Embryonic facial prominence (tissue), 1 donor: ENCODE measurements around the gene DEPDC5.

ENCODE experiments used
- DNase-seq: peaks from one replicate; pipeline ENCODE4 v3.0.0-alpha.2; 2016; ENCODE audit errors: extremely low spot score

DEPDC5 gene

DNA sequence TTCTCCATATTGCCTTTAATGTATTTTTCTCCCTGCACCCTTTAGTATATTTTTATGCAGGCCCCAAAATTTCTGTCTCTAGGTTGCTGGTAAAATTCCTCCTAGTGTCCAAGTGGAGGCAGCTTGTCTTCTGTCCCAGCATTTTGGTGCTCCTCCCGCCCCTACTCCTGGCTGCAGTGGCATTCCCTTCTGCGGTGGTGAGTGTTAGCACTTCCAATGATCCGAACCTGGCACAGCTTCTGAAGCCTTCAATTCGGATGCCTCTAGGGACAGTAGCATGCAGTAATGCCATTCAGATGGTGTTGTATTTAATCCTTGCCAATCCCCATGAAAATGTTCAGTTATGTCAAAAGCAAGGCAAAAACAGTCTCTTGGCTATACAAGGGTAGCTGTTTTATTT is 196.4 kb downstream of the DEPDC5 start:
- DNase-seq = no peak

DNA sequence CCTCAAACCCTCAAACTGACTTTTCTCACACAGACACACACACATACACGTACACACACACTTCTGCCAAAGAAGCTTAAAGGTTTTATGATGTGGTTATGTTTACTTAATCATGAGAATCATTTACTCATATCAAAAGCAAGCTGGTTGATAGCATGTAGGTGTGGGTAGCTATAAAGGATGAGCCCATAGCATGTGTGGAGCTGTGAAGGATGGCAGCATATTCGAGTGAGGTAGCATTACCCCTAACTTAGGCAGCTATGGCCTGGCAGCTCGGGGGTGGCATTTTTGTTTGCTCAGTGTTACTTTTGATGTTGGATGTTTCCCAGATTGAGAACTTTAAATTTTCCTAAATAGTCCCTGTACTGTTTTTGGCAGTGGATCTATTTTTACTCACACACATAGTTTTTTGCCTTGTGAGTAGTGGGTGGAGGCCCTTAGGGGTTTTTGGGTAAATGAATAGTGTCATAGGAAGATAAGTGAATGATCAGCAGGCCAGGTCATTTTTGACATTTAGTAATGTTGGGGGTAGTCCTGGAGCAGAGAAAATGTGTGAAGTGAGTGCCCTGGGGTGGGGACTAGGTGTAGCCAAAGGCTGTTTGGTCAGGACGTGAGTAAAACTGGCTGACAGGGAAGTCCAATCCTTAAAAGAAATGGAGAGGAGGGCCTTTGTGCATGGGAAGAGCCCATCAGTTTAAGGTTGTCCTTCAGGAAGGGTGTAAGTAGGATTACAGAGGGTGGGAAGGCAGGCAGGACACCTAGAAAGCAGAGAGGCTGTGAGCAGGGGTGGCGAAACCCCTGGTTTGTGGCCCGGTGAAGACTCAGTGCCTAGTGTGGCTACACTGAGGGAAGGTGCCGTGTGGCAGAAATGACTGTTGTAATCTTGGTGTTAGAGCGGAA is 197.6 kb downstream of the DEPDC5 start:
- no peak for DNase-seq

DNA sequence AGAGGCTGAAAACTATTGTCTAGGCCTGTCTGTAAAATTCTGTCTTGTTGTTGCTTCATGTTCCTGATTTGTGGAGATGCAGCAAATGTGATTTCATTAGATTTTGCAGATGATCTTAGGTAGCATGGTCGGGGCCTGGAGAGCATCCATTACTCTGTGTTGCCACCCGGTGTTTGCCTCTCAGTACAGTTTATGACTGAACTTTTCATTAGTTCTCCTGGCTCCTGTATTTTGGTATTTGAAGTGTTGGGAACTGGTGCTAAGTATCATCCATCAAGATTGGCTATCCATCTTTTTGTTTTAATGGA is 198.2 kb downstream of the DEPDC5 start:
- DNase-seq = no peak

DNA sequence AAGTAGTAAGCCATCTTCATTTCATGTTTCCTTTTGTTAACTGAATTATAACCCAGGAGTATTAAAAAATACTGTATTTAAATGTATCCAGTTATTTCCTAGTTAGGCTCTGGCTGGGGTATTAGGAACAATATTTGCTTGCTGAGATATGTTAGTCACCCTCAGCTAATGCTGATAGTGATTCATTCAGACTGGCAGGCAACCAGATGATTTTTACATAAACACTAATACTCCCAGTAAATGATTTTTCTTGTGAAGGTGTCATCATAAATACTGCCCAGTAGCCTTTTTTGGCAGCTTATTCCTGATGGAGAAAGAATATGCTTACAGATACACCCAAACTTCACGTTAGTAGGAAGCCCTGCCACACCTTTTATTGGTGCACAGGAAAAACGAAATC is 198.7 kb downstream of the DEPDC5 start:
- DNase-seq = no peak

GRCh38 chr22:31953261-31953660 is 199.4 kb downstream of the DEPDC5 start:
- DNase-seq = no peak

DNA sequence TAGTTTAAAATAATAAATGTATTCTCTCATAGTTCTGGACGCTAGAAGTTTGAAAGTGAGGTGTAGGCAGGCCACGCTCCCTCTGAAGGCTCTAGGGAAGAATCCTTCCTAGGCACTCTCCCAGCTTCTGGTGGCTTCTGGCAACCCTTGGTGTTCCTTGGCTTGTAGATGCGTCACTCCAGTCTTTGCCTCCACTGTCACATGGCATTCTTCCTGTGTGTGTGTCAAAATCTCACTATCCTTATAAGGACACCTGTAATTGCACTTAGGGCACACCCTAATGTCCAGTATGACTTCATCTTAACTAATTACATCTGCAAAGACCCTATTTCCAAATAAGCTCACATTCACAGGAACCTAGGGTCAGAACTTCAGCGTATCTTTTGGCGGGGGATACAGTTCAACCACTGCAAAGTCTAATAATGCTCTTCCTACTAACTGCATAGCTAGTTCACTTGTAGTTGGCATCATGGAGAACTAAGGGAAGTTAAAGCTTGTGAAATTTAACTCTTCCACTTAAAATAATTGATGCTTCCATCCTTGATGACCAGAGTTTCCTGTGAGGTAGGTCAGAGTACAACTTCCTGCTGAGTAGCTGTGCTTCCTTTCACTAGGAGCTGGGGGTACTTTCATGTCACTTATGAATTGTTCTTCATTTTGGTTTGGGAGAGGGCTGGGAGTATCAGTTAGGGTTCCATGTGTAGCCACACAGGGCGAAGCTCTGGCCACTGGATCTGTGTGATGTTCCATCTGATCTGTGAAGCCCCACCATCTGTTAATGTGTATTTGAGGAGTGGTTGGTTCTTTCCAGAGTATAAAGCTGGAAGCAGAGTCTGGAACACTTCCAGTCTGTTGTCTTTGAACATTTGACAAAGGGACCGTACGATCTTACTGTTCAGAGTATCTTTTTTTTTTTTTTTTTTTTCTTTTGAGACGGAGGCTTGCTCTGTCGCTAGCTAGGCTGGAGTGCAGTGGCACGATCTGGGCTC is 201.0 kb downstream of the DEPDC5 start:
- DNase-seq = no peak

GRCh38 chr22:31956360-31956759 is 202.5 kb downstream of the DEPDC5 start:
- no peak for DNase-seq
